ENCODE results near the gene EHBP1. TPM values are rescaled to one million over a fixed set of nuclear protein-coding genes. Genes with fewer than 3 reads are reported as not detected.

Gene EHBP1
- polyA plus RNA-seq, 1 of the 3 experiments (the other 2 are of a cell fraction), result 62.7 TPM

GRCh38 chr2:62774555-62775366 is 69.2 kb downstream of the EHBP1 start:
- Histone ChIP-seq H3K36me3 (replicated peaks in 1 of 2; ENCODE audit: control insufficient read depth in 1 of 2, insufficient read depth in 2 of 2, low read length in 1 of 2) (peaks cover 0 to 17% of the 10 kb centered on the region in 2 experiments), H4K20me1 (ENCODE audit: insufficient read depth) (no peaks in the 10 kb centered on the region), H3K9me3 (no peaks in the 10 kb centered on the region), H3K79me2 (ENCODE audit: insufficient read depth) (peaks cover 24% of the 10 kb centered on the region), H3K27ac (ENCODE audit: low read depth in 2 of 2, low read length in 1 of 2) (peak overlapping the region in 1 of 2 experiments; percentile 55; a peak in 3 of 4 replicates), H3K4me3 (ENCODE audit: low read depth in 2 of 2, low read length in 1 of 2) (peak overlapping the region in 1 of 2 experiments; percentile 38; a peak in 1 of 4 replicates), H3F3A (replicated peaks; ENCODE audit: insufficient read depth) (peaks cover 11% of the 10 kb centered on the region), H3K27me3 (ENCODE audit: insufficient read depth) (no peaks in the 10 kb centered on the region), H3K9ac (no peak overlapping the region), H3K4me2 (no peak overlapping the region), H3K9me2 (no peaks in the 10 kb centered on the region), H2AFZ (ENCODE audit: low read depth) (no peak overlapping the region), H3K4me1 (ENCODE audit: control insufficient read depth in 1 of 2, insufficient read depth in 2 of 2, low read depth in 1 of 2, low read length in 1 of 2) (no peaks in the 10 kb centered on the region)
- ChIA-PET POLR2A (interaction anchor here (0.7 kb wide), 1 partner anchor 318 kb away, joined by 4 read pairs; no protein-coding TSS in a partner anchor), CTCF (interaction anchor here (0.6 to 11.9 kb wide), 42 partner anchors 8 to 781 kb away, joined by 3 to 304 read pairs (median 4); partner anchors contain the start of gene TMEM17)
- WGBS (ENCODE audit: low lambda C conversion rate), result 62% methylated on average over 5 of the region's 5 CpGs
- TF ChIP-seq GATA2 (CRISPR knock-in tag; IDR thresholded peaks at IDR 0.05), result no peak
- TF ChIP-seq FOXM1 (IDR thresholded peaks at IDR 0.05; ENCODE audit: low read depth), result no peak
- no peak for TF ChIP-seq YY1 (IDR thresholded peaks at IDR 0.05; ENCODE audit: low read depth)
- TF ChIP-seq, protein P1, sequence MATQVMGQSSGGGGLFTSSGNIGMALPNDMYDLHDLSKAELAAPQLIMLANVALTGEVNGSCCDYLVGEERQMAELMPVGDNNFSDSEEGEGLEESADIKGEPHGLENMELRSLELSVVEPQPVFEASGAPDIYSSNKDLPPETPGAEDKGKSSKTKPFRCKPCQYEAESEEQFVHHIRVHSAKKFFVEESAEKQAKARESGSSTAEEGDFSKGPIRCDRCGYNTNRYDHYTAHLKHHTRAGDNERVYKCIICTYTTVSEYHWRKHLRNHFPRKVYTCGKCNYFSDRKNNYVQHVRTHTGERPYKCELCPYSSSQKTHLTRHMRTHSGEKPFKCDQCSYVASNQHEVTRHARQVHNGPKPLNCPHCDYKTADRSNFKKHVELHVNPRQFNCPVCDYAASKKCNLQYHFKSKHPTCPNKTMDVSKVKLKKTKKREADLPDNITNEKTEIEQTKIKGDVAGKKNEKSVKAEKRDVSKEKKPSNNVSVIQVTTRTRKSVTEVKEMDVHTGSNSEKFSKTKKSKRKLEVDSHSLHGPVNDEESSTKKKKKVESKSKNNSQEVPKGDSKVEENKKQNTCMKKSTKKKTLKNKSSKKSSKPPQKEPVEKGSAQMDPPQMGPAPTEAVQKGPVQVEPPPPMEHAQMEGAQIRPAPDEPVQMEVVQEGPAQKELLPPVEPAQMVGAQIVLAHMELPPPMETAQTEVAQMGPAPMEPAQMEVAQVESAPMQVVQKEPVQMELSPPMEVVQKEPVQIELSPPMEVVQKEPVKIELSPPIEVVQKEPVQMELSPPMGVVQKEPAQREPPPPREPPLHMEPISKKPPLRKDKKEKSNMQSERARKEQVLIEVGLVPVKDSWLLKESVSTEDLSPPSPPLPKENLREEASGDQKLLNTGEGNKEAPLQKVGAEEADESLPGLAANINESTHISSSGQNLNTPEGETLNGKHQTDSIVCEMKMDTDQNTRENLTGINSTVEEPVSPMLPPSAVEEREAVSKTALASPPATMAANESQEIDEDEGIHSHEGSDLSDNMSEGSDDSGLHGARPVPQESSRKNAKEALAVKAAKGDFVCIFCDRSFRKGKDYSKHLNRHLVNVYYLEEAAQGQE (IDR thresholded peaks at IDR 0.05; ENCODE audit: low read depth, low read length), result no peak
- TF ChIP-seq FOSL2 (IDR thresholded peaks at IDR 0.05; ENCODE audit: borderline replicate concordance, low read depth), result no peak
- TF ChIP-seq, protein P2, sequence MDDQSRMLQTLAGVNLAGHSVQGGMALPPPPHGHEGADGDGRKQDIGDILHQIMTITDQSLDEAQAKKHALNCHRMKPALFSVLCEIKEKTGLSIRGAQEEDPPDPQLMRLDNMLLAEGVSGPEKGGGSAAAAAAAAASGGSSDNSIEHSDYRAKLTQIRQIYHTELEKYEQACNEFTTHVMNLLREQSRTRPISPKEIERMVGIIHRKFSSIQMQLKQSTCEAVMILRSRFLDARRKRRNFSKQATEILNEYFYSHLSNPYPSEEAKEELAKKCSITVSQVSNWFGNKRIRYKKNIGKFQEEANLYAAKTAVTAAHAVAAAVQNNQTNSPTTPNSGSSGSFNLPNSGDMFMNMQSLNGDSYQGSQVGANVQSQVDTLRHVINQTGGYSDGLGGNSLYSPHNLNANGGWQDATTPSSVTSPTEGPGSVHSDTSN (IDR thresholded peaks at IDR 0.05), result no peak
- no peak for TF ChIP-seq JUND (IDR thresholded peaks at IDR 0.05)
- peak; percentile 88 for TF ChIP-seq RAD21 (IDR thresholded peaks at IDR 0.05; ENCODE audit: low read length)
- TF ChIP-seq ZBTB33 (IDR thresholded peaks at IDR 0.05; ENCODE audit: borderline replicate concordance, low read depth), result no peak
- no peak for TF ChIP-seq NRF1 (IDR thresholded peaks at IDR 0.05; ENCODE audit: low read depth, low read length)
- TF ChIP-seq RXRA (IDR thresholded peaks at IDR 0.05; ENCODE audit: borderline replicate concordance, low read depth), result no peak
- TF ChIP-seq MXI1 (IDR thresholded peaks at IDR 0.05; ENCODE audit: low read depth, low read length), result no peak
- TF ChIP-seq, protein P3, sequence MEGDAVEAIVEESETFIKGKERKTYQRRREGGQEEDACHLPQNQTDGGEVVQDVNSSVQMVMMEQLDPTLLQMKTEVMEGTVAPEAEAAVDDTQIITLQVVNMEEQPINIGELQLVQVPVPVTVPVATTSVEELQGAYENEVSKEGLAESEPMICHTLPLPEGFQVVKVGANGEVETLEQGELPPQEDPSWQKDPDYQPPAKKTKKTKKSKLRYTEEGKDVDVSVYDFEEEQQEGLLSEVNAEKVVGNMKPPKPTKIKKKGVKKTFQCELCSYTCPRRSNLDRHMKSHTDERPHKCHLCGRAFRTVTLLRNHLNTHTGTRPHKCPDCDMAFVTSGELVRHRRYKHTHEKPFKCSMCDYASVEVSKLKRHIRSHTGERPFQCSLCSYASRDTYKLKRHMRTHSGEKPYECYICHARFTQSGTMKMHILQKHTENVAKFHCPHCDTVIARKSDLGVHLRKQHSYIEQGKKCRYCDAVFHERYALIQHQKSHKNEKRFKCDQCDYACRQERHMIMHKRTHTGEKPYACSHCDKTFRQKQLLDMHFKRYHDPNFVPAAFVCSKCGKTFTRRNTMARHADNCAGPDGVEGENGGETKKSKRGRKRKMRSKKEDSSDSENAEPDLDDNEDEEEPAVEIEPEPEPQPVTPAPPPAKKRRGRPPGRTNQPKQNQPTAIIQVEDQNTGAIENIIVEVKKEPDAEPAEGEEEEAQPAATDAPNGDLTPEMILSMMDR (IDR thresholded peaks at IDR 0.05), result peak; percentile 86
- TF ChIP-seq EP300 (IDR thresholded peaks at IDR 0.05; ENCODE audit: borderline replicate concordance in 1 of 2, low read depth in 1 of 2, low read length in 1 of 2), result no peak
- TF ChIP-seq, protein P4, sequence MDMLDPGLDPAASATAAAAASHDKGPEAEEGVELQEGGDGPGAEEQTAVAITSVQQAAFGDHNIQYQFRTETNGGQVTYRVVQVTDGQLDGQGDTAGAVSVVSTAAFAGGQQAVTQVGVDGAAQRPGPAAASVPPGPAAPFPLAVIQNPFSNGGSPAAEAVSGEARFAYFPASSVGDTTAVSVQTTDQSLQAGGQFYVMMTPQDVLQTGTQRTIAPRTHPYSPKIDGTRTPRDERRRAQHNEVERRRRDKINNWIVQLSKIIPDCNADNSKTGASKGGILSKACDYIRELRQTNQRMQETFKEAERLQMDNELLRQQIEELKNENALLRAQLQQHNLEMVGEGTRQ (IDR thresholded peaks at IDR 0.05; ENCODE audit: borderline replicate concordance, low read depth, low read length), result no peak
- peak; percentile 74 for TF ChIP-seq SMC3 (IDR thresholded peaks at IDR 0.05; ENCODE audit: low read depth, low read length)
- TF ChIP-seq, protein P5, sequence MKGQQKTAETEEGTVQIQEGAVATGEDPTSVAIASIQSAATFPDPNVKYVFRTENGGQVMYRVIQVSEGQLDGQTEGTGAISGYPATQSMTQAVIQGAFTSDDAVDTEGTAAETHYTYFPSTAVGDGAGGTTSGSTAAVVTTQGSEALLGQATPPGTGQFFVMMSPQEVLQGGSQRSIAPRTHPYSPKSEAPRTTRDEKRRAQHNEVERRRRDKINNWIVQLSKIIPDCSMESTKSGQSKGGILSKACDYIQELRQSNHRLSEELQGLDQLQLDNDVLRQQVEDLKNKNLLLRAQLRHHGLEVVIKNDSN (IDR thresholded peaks at IDR 0.05; ENCODE audit: borderline replicate concordance, low read depth), result no peak
- TF ChIP-seq CHD2 (IDR thresholded peaks at IDR 0.05; ENCODE audit: low read length, partially characterized antibody), result no peak
- no peak for TF ChIP-seq NFIC (IDR thresholded peaks at IDR 0.05; ENCODE audit: borderline replicate concordance)
- no peak for TF ChIP-seq MEF2A (IDR thresholded peaks at IDR 0.05; ENCODE audit: borderline replicate concordance, low read depth)
- no peak for TF ChIP-seq RCOR1 (IDR thresholded peaks at IDR 0.05; ENCODE audit: low read length)
- peak; percentile 19 for DNase-seq
